Stimulated activated CD4-positive, alpha-beta T cell treated with anti-CD3 and anti-CD28 coated beads, Interleukin-1b, Interleukin-23, amount 100 ng/mL, for 24 hours (primary cell): Measurements from ENCODE around the gene ECEL1.

Experiments
- DNase-seq, 4 experiments: peaks; one replicate each; pipeline ENCODE4 v3.0.0-alpha.2; 2020; ENCODE audit warnings: low read depth in 4 of 4, low spot score in 1 of 4

Gene ECEL1

DNA sequence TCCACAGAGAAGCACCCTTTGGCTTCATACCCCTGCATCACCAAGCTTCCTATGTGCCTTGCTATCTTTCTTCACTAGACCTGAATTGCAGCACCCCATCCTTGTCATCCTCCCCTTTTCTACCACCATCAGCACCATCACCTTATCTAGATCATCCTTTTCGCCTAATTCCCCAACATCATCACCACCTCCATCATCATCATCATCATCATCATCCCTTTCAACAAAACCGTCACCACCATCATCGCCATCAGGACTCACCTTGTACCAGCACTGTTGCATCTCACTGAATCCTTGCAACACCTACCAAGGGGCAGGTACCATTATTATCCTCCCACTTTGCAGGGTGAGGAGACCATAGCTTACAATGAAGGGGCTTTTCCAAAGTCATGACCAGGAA lies 10.8 kb upstream of the ECEL1 start:
- no peak for DNase-seq

- DNase-seq: no peak
These were observed 9.7 kb upstream of the ECEL1 start for GRCh38 chr2:232497348-232497747.

GRCh38 chr2:232496501-232497270 lies 9.1 kb upstream of the ECEL1 start:
- DNase-seq: no peak

GRCh38 chr2:232495292-232495691 lies 7.7 kb upstream of the ECEL1 start:
- no peak for DNase-seq

DNA sequence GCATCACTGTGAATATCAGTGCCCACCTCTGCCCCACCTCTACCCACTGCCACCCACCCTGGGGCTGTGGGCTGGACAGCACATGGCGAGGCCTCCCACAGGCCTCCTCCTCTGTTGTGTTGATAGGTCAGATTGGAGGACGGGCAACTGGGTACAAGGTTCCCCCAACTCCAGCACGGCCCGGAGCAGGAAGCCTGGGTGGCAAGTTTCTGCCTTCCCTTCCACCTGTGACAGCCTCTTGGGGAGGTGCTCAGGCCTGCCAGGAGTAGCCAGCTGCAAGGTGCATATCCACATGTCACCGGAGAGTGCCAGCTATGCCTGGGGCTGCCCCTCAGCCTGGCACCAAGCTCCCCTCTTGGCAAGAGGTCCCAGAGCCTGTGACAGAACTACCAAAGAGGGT lies 6.9 kb upstream of the ECEL1 start:
- no peak for DNase-seq

DNA sequence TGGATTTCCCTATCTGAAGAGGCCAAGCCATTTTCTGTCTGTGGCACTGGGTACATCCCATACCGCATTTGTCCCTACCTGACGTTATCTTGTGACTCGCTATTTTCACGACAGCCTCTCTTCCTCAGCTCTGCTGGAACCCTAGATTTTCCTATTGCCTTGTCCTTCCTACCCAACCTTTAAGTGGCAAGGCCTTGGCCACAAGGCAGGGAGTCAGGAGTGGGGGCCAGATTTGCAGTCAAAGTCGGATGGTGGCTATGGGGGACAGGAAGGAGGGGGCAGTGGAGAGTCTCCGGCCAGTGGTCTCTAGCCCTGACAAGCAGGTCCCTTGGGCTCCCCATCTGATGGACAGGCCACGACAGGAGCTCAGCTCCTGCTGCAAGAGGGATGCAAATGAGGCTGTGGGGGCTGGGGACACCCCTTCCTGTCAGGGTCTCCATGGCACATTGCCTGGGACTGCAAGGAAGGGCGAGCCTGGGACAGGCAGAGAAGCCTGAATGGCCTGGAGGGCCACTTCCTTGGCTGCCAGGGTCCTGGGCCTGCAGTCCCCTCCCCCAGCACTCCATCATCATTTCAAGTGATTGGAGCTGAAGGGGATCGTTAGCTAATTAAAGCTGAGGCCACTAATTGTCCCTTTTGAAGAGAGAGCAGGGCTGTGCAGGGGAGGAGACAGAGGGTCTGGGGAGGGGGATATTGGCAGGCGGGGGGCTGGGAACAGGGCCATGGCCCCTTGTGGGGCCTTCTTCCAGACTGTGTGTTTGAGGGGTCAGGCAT lies 6.3 kb upstream of the ECEL1 start:
- DNase-seq: no peak

DNA sequence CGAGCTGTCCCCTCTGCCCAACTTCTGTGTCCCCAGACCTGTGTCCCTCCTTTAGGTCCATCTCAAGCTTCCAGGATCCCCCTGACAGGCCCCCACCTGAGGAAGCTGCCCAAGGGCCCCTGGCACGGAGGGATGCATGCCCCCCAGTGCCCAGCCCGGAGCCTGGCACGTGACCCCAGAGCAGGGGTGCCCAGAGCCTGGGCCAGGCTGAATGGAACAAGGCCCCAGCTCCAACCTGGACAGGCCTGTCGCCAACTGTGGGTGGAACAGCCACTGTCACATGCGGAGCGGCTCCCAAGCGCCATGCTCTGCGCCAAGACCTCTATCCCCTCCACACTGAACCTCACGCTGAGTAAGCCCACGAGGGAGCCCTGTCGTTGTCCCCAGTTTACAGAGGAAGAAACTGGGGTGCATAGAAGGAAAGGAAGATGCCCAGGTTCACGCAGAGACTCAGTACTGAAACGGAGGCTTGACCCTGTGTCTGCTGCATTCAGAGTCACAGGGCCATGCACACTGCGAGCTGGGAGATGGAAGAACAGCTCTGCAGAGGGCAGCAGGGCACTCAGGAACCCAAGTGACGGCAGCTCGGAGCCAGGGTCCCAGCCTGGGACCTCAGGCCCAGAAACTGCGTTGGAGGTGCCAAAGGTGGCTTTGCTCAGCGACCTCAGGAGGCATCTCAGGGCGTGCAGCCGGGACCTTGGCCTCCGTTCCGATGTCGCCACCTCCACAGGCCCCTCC lies 5.5 kb upstream of the ECEL1 start:
- DNase-seq: no peak

GRCh38 chr2:232492236-232492848 lies 4.7 kb upstream of the ECEL1 start:
- DNase-seq: no peak

DNA sequence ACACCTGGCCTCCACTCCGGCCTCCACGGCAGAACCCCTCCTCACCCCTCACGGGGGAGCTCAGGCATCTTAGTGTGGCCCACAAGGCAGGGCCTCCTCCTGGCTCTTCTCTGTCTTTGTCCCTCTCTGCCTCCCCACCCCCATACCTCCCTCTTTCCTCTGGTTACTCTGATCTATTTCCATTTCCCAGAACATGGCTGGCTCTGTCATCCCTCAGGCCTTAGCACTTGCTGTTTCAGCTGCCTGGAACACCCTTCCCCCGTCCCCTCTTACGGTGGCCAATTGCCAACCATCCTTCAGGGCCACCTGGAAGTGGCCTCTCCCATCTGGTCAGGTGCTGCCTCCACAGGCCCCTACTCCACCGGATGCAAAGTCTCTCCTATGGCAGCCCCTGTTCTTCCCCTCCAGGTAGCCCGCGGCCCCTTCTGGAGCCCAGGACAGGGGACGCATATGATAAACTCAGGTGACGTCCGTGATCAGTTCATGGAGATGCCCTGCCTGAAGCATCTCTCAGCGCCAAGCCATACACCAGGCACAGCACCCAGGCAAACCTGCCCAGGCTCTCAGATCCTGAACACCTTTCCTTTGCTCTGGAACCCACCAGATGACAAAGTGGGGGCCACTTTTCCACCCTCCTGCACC lies 3.6 kb upstream of the ECEL1 start:
- DNase-seq: no peak

DNA sequence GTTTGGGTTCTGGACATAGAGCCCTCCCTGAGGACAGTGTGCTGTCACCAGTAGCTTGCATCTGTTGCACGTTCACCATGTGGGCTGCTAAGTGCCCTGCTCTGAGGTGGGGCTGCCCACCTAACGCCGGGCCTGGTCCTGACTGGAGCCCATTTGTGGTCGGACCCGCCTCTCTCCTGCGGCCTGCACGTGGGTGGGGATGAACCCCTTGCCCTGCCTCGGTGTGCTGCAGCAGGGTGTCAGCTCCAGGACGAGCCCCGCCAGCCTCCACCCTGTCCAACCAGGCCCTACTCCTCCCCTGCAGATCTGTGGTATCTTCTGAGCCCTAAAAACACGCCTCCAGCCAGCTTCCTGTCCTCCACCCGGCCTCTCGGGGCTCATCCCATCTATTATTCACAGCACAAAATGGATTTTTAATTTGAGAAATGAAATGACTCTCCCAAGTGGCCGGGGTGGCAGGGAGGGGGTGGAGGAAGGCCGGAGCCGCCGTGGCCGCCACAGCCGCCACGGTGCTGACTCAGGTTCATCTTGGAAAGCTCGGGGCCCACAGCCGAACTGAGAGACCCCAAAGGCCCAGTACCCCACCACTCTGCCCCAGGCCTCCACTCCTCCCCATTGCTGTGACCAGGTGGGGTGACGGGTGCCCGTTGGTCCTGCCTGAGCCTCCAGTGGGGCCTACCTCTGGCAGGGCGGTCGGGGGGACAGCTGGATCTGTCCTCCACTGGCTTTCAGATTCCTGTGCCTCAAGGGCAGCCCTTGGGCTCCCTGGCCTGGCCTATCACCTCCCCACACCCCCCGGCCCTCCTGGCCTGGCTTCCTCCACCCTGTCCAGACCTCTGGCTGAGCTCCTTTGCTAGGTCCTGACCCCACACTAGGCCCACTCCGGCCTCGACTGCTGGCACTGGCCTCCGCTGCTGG lies 2.8 kb upstream of the ECEL1 start:
- DNase-seq: no peak

GRCh38 chr2:232489516-232490220 lies 2.0 kb upstream of the ECEL1 start:
- DNase-seq: no peak

DNA sequence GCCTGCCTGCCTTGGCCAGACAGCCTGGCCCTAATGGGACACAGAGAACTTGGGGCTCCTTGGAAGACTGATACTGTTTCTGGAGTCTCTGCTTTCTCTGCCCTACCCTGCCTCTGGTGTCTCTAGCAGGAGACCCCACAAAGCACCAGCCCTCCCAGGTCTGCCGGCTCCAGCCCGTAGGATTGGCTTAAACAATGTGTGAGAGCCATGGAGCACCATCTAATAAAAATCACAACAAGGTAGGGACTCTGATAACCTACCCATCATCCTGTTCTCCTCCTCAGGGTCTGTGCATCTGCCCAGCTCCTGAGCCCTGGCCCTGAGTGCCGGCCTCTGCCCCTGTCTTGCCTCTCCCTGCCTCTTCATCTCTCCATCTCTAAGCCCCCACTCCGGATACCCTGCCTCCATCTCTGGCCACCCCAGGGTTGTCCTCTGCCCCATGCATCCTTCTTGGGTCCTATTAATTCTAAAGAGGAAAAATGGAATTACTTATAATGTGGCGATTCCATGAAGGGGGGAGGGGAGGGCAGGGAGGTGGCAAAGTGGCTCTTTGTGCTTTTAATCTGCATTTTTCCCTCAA lies 1.2 kb upstream of the ECEL1 start:
- no peak for DNase-seq

DNA sequence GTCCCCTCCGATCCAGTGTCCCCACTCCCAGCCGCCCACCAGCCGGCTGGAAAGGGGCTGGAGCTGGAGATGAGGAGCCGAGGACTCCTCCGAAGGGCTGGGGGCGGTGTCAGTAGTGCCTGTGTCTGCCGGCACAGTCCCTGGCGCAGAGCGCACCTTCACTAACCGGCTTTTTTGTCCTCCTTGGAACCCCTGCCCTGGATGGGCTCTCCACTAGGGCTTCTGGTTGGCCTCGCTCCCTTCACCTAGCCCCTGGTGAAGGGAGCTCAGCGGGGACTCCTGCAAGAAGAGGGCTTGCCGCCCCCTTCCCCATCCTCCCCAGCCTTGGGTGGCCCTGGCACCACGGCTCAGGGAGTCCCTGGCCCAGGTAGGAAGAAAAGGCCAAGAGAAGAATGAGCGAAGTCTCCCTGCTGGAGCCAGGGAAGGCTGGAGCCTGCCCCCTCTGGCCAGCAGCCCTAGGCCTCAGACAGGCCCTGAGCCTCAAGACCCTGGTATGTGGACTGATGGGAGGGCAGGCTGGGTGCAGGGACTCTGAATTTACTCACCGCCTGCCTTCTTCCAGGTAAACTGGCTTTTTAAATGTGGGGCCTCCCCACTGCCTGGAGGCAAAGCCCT lies 570 bp upstream of the ECEL1 start:
- DNase-seq: no peak

- DNase-seq: no peak
These were observed 863 bp downstream of the ECEL1 start for GRCh38 chr2:232486558-232487384.

- no peak for DNase-seq
These were observed 1.7 kb downstream of the ECEL1 start for GRCh38 chr2:232485757-232486557.

GRCh38 chr2:232485348-232485756 lies 2.3 kb downstream of the ECEL1 start:
- no peak for DNase-seq
